NT2/D1 (cell line): ENCODE results near the gene CHTF18.

Source experiments
- DNase-seq: peaks from one replicate; pipeline ENCODE4 v3.0.0-alpha.2; 2011; ENCODE audit warnings: low read depth, low spot score
- H3K27me3 ChIP-seq: 2 replicates; pipeline ENCODE4 v1.6.0; 2011; ENCODE audit warnings: mild to moderate bottlenecking; ENCODE audit not compliant: insufficient read length, insufficient read depth
- H3K36me3 ChIP-seq: 2 replicates; pipeline ENCODE4 v1.6.1; 2011; ENCODE audit warnings: mild to moderate bottlenecking, low read length, mixed read lengths; ENCODE audit not compliant: insufficient read depth, insufficient read length
- H3K4me1 ChIP-seq: 2 replicates; pipeline ENCODE4 v1.5.1; 2011; ENCODE audit not compliant: insufficient read depth, insufficient read length
- H3K4me3 ChIP-seq: 2 replicates; pipeline ENCODE4 v1.5.1; 2011; ENCODE audit warnings: low read depth; ENCODE audit not compliant: insufficient read length
- H3K9ac ChIP-seq: 2 replicates; pipeline ENCODE4 v1.6.0; 2011; ENCODE audit warnings: low read depth; ENCODE audit not compliant: insufficient read length
- H3K9me3 ChIP-seq: 2 replicates; pipeline ENCODE4 v1.5.1; 2011; ENCODE audit warnings: mild to moderate bottlenecking, low read length; ENCODE audit not compliant: insufficient read depth
- SUZ12 ChIP-seq: IDR thresholded peaks from 2 replicates; pipeline ENCODE4 v1.6.1; 2011; ENCODE audit not compliant: insufficient read length, insufficient read depth; ENCODE audit errors: extremely low read depth
- YY1 ChIP-seq: IDR thresholded peaks from 2 replicates; pipeline ENCODE4 v1.6.1; 2011; ENCODE audit not compliant: insufficient read length, insufficient read depth
- ZNF274 ChIP-seq: IDR thresholded peaks from 2 replicates; pipeline ENCODE4 v1.6.1; 2011; ENCODE audit warnings: mild to moderate bottlenecking, low read depth, low read length

CHTF18 gene

GRCh38 chr16:761625-762513 is 26.6 kb upstream of the CHTF18 start:
- H3K4me1 ChIP-seq: peaks cover 25% of the 10 kb centered on the region
- H3K36me3 ChIP-seq: no peaks in the 10 kb centered on the region
- no peak overlapping the region for H3K9ac ChIP-seq
- DNase-seq: no peak
- H3K4me3 ChIP-seq: no peak overlapping the region
- no peaks in the 10 kb centered on the region for H3K27me3 ChIP-seq
- H3K9me3 ChIP-seq: no peaks in the 10 kb centered on the region
- TF ChIP-seq ZNF274 (no peak), SUZ12 (no peak), YY1 (no peak)

- Histone ChIP-seq H3K4me3 (no peak overlapping the region), H3K36me3 (no peaks in the 10 kb centered on the region), H3K9ac (no peak overlapping the region), H3K4me1 (peaks cover 27% of the 10 kb centered on the region), H3K27me3 (no peaks in the 10 kb centered on the region), H3K9me3 (no peaks in the 10 kb centered on the region)
- TF ChIP-seq SUZ12: no peak
- no peak for TF ChIP-seq ZNF274
- TF ChIP-seq YY1: no peak
- DNase-seq: no peak
Measured at GRCh38 chr16:762595-763268, 25.7 kb upstream of the CHTF18 start.

- H3K27me3 ChIP-seq: no peaks in the 10 kb centered on the region
- peaks cover 32% of the 10 kb centered on the region for H3K4me1 ChIP-seq
- no peaks in the 10 kb centered on the region for H3K36me3 ChIP-seq
- no peaks in the 10 kb centered on the region for H3K9me3 ChIP-seq
- H3K9ac ChIP-seq: no peak overlapping the region
- DNase-seq: no peak
- no peak overlapping the region for H3K4me3 ChIP-seq
- TF ChIP-seq ZNF274: no peak
- no peak for TF ChIP-seq YY1
- no peak for TF ChIP-seq SUZ12
Measured at GRCh38 chr16:763369-764183, 24.8 kb upstream of the CHTF18 start.

- H3K36me3 ChIP-seq: no peaks in the 10 kb centered on the region
- H3K27me3 ChIP-seq: no peaks in the 10 kb centered on the region
- no peaks in the 10 kb centered on the region for H3K9me3 ChIP-seq
- no peak overlapping the region for H3K9ac ChIP-seq
- no peak overlapping the region for H3K4me3 ChIP-seq
- TF ChIP-seq SUZ12 (no peak), ZNF274 (no peak), YY1 (no peak)
- no peak for DNase-seq
- peaks cover 34% of the 10 kb centered on the region for H3K4me1 ChIP-seq
Measured at GRCh38 chr16:764184-764750, 24.2 kb upstream of the CHTF18 start.

DNA sequence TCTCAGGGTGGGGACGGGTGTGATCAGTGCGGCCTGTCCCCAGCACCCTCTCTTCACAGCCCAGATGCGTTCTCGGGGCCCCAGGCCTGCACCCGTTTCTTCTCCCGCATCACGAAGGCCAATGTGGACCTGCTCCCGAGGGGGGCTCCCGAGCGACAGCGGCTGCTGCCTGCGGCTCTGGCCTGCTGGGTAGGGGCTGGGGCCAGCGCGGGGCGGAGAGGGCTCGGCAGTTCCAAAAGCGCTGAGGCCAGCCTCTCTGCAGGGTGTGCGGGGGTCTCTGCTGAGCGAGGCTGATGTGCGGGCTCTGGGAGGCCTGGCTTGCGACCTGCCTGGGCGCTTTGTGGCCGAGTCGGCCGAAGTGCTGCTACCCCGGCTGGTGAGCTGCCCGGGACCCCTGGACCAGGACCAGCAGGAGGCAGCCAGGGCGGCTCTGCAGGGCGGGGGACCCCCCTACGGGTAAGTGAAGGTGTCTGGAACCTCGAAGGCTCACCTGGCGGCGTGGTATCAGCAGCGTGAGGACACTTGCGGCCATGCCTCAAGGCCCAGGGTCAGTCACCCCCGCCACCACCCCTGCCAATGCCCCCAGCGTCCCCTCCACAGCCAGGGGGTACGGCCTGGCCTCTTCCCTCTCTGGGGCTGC is 23.5 kb upstream of the CHTF18 start:
- Histone ChIP-seq H3K27me3 (no peaks in the 10 kb centered on the region), H3K9me3 (no peaks in the 10 kb centered on the region), H3K4me3 (no peak overlapping the region), H3K36me3 (no peaks in the 10 kb centered on the region), H3K9ac (peak overlapping the region; percentile 21), H3K4me1 (peaks cover 33% of the 10 kb centered on the region)
- DNase-seq: no peak
- TF ChIP-seq ZNF274: no peak

DNA sequence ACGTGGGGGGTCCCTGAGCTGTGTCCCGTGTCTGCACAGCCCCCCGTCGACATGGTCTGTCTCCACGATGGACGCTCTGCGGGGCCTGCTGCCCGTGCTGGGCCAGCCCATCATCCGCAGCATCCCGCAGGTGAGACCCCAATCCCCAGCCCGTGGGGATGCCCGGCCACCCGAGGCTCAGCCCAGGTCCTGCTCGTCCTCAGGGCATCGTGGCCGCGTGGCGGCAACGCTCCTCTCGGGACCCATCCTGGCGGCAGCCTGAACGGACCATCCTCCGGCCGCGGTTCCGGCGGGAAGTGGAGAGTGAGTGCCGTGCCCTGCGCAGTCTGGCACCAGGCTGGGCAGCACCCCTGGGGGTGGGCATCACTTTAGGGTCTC is 22.9 kb upstream of the CHTF18 start:
- Histone ChIP-seq H3K9me3 (no peaks in the 10 kb centered on the region), H3K27me3 (no peaks in the 10 kb centered on the region), H3K9ac (no peak overlapping the region), H3K4me1 (peaks cover 29% of the 10 kb centered on the region), H3K36me3 (no peaks in the 10 kb centered on the region), H3K4me3 (no peak overlapping the region)
- DNase-seq: no peak
- TF ChIP-seq YY1: no peak
- TF ChIP-seq ZNF274: no peak
- TF ChIP-seq SUZ12: no peak
